H9 (cell line): ENCODE data around the gene ARHGAP9. TPM values are rescaled to one million over a fixed set of nuclear protein-coding genes. Genes with fewer than 3 reads are reported as not detected.

Experiments used
- DNase-seq: peaks from one replicate; pipeline ENCODE4 v3.0.0-alpha.2; 2017
- H2AFZ ChIP-seq: one replicate; pipeline ENCODE4 v1.6.1; 2013; ENCODE audit warnings: mild to moderate bottlenecking, low read length, control low read depth, moderate library complexity
- H2AK5ac ChIP-seq: 2 replicates; pipeline ENCODE4 v1.6.1; 2013; ENCODE audit warnings: low read length, control low read depth, mixed read lengths; ENCODE audit not compliant: insufficient read length
- H2BK120ac ChIP-seq: one replicate; pipeline ENCODE4 v1.6.1; 2013; ENCODE audit warnings: low read depth, mild to moderate bottlenecking, low read length, control low read depth, inconsistent platforms; ENCODE audit not compliant: poor library complexity, severe bottlenecking
- H2BK12ac ChIP-seq: 2 replicates; pipeline ENCODE4 v1.6.1; 2013; ENCODE audit warnings: low read length, control low read depth, mixed read lengths, low read depth; ENCODE audit not compliant: insufficient read length
- H2BK15ac ChIP-seq: 2 replicates; pipeline ENCODE4 v1.6.1; 2013; ENCODE audit warnings: low read depth, low read length, control low read depth
- H2BK20ac ChIP-seq: one replicate; pipeline ENCODE4 v1.6.1; 2013; ENCODE audit warnings: low read depth, mild to moderate bottlenecking, low read length, control low read depth, inconsistent platforms; ENCODE audit not compliant: poor library complexity, severe bottlenecking
- H2BK5ac ChIP-seq: 2 replicates; pipeline ENCODE4 v1.6.1; 2013; ENCODE audit warnings: low read length, control low read depth, mixed read lengths; ENCODE audit not compliant: insufficient read length
- H3K14ac ChIP-seq: 2 replicates; pipeline ENCODE4 v1.6.1; 2013; ENCODE audit warnings: low read length, control low read depth; ENCODE audit not compliant: insufficient read depth
- H3K18ac ChIP-seq: 2 replicates; pipeline ENCODE4 v1.6.1; 2013; ENCODE audit warnings: low read depth, mild to moderate bottlenecking, mixed read lengths, low read length, control low read depth; ENCODE audit not compliant: insufficient read length
- H3K23ac ChIP-seq: 2 replicates; pipeline ENCODE4 v1.6.1; 2013; ENCODE audit warnings: low read length, control low read depth, mixed read lengths, low read depth; ENCODE audit not compliant: insufficient read length
- H3K23me2 ChIP-seq: 2 replicates; pipeline ENCODE4 v1.6.1; 2013; ENCODE audit warnings: low read depth, mild to moderate bottlenecking, mixed read lengths, low read length, control low read depth; ENCODE audit not compliant: insufficient read length, poor library complexity, severe bottlenecking
- H3K27ac ChIP-seq: 2 replicates; pipeline ENCODE4 v1.5.1; 2013; ENCODE audit warnings: low read length, control low read depth, mixed read lengths, low read depth; ENCODE audit not compliant: insufficient read length
- H3K27me3 ChIP-seq: 2 replicates; pipeline ENCODE4 v1.6.1; 2013; ENCODE audit warnings: low read length, control low read depth, inconsistent platforms; ENCODE audit not compliant: insufficient read depth
- H3K4ac ChIP-seq: 2 replicates; pipeline ENCODE4 v1.6.1; 2013; ENCODE audit warnings: low read depth, mild to moderate bottlenecking, control low read depth, inconsistent platforms, low read length, moderate library complexity
- H3K4me1 ChIP-seq: 2 replicates; pipeline ENCODE4 v1.6.1; 2013; ENCODE audit warnings: low read length, control low read depth, inconsistent platforms; ENCODE audit not compliant: insufficient read depth
- H3K4me2 ChIP-seq: 2 replicates; pipeline ENCODE4 v1.6.1; 2013; ENCODE audit warnings: low read length, control low read depth, mixed read lengths; ENCODE audit not compliant: insufficient read length, insufficient read depth
- H3K56ac ChIP-seq: 2 replicates; pipeline ENCODE4 v1.6.1; 2013; ENCODE audit warnings: low read depth, mild to moderate bottlenecking, mixed read lengths, low read length, control low read depth; ENCODE audit not compliant: insufficient read length
- H3K79me1 ChIP-seq: 2 replicates; pipeline ENCODE4 v1.6.1; 2013; ENCODE audit warnings: low read depth, mild to moderate bottlenecking, moderate library complexity, low read length, control low read depth, inconsistent platforms; ENCODE audit not compliant: insufficient read depth, poor library complexity, severe bottlenecking
- H3K79me2 ChIP-seq: 2 replicates; pipeline ENCODE4 v1.6.1; 2013; ENCODE audit warnings: low read length, control low read depth, inconsistent platforms; ENCODE audit not compliant: insufficient read depth
- H3K9ac ChIP-seq: 2 replicates; pipeline ENCODE4 v1.6.1; 2013; ENCODE audit warnings: low read length, control low read depth, mixed read lengths; ENCODE audit not compliant: insufficient read length; ENCODE audit errors: extremely low read depth
- H3K9me3 ChIP-seq: one replicate; pipeline ENCODE4 v1.6.1; 2013; ENCODE audit warnings: low read depth, low read length, inconsistent platforms; ENCODE audit not compliant: control insufficient read depth
- H3T11ph ChIP-seq: one replicate; pipeline ENCODE4 v1.6.1; 2013; ENCODE audit warnings: mild to moderate bottlenecking, low read length, control low read depth, inconsistent platforms
- H4K20me1 ChIP-seq: one replicate; pipeline ENCODE4 v1.6.1; 2013; ENCODE audit not compliant: control insufficient read depth, insufficient read length, insufficient read depth
- H4K5ac ChIP-seq: 2 replicates; pipeline ENCODE4 v1.6.1; 2013; ENCODE audit warnings: low read depth, mild to moderate bottlenecking, mixed read lengths, low read length, control low read depth; ENCODE audit not compliant: insufficient read length
- H4K8ac ChIP-seq: replicated peaks from 2 replicates; pipeline ENCODE4 v1.6.1; 2013; ENCODE audit warnings: low read length, control low read depth, mixed read lengths, low read depth; ENCODE audit not compliant: insufficient read length
- H4K91ac ChIP-seq: 2 replicates; pipeline ENCODE4 v1.6.1; 2013; ENCODE audit warnings: low read depth, mild to moderate bottlenecking, moderate library complexity, mixed read lengths, low read length, control low read depth; ENCODE audit not compliant: insufficient read length
- H3K27ac Mint-ChIP-seq, 3 experiments: 2 replicates in 2 of 3; 3 replicates in 1 of 3; pipeline ENCODE4 v1.8.0; 2020 to 2021; ENCODE audit warnings: mixed read lengths in 3 of 3, mild to moderate bottlenecking in 1 of 3, moderate library complexity in 1 of 3
- H3K27me3 Mint-ChIP-seq: 2 replicates; pipeline ENCODE4 v1.8.0; 2021; ENCODE audit warnings: low read depth, mild to moderate bottlenecking, moderate library complexity, mixed read lengths
- H3K36me3 Mint-ChIP-seq, 3 experiments: 2 replicates in 2 of 3; 3 replicates in 1 of 3; pipeline ENCODE4 v1.8.0; 2020 to 2021; ENCODE audit warnings: low read depth in 3 of 3, mixed read lengths in 3 of 3; ENCODE audit not compliant: insufficient read depth in 1 of 3
- H3K4me1 Mint-ChIP-seq, 2 experiments: 2 replicates each; pipeline ENCODE4 v1.8.0; 2020; ENCODE audit warnings: mixed read lengths in 2 of 2
- H3K4me3 Mint-ChIP-seq, 2 experiments: 2 replicates in 1 of 2; 3 replicates in 1 of 2; pipeline ENCODE4 v1.8.0; 2020 to 2021; ENCODE audit warnings: mild to moderate bottlenecking in 2 of 2, mixed read lengths in 2 of 2, moderate library complexity in 1 of 2
- H3K9me3 Mint-ChIP-seq, 2 experiments: 2 replicates in 1 of 2; 3 replicates in 1 of 2; pipeline ENCODE4 v1.8.0; 2020; ENCODE audit warnings: mild to moderate bottlenecking in 2 of 2, mixed read lengths in 2 of 2, moderate library complexity in 1 of 2
- CTCF ChIP-seq: fragments of 200-600 bp; sonication (generic); conservative IDR thresholded peaks from 3 replicates; pipeline ENCODE4 v1.8.0; 2021; ENCODE audit warnings: antibody characterized with exemption, mild to moderate bottlenecking
- WGBS: extraction: QIAGEN DNeasy Blood & Tissue Kit; methylation state at CpG from one replicate; pipeline ENCODE4 v1.1.7; 2013; ENCODE audit warnings: missing lambda C conversion rate, low lambda C conversion rate, mixed read lengths; ENCODE audit not compliant: insufficient read length; ENCODE audit errors: extremely low coverage; 5-methylcytosine and 5-hydroxymethylcytosine counted together
- total RNA-seq: library from RNA; stranded (reverse); gene quantifications from 2 replicates; pipeline ENCODE4 v1.2.1, GENCODE V29; 2021

Gene ARHGAP9
- total RNA-seq, 1 experiment from 2014 or later: 3.7 TPM

GRCh38 chr12:57523706-57524614, 44.3 kb upstream of the ARHGAP9 start:
- H3K9me3 Mint-ChIP-seq: no peaks in the 10 kb centered on the region

More at GRCh38 chr12:57523706-57524614, 44.3 kb upstream of the ARHGAP9 start:
- Mint-ChIP-seq H3K27me3 (no peaks in the 10 kb centered on the region; the same call in 1 of the 2 replicates), H3K36me3 (peaks cover 11 to 38% (median 37%) of the 10 kb centered on the region in 3 experiments), H3K4me3 (peak overlapping the region; percentile 96), H3K27ac (peak overlapping the region in 2 of 3 experiments; percentile 95 to 97; a peak in 4 of 7 replicates), H3K4me1 (peaks cover 30 to 45% of the 10 kb centered on the region in 2 experiments)
- Histone ChIP-seq H3K4me2 (peak overlapping the region; percentile 97), H4K91ac (no peak overlapping the region), H3K27ac (no peak overlapping the region), H3K4ac (no peak overlapping the region), H2BK20ac (no peak overlapping the region), H3K56ac (no peak overlapping the region), H3K27me3 (no peaks in the 10 kb centered on the region), H3K18ac (no peak overlapping the region), H3K23me2 (peaks cover 22% of the 10 kb centered on the region), H4K20me1 (no peaks in the 10 kb centered on the region), H3K23ac (no peak overlapping the region), H3K79me1 (no peaks in the 10 kb centered on the region), H4K8ac (no peak overlapping the region), H2BK12ac (no peak overlapping the region), H3K9ac (peak overlapping the region; percentile 53), H2AK5ac (no peak overlapping the region), H2BK15ac (no peak overlapping the region), H3T11ph (no peak overlapping the region), H2BK5ac (no peak overlapping the region), H3K14ac (no peak overlapping the region), H2BK120ac (no peak overlapping the region), H3K9me3 (no peaks in the 10 kb centered on the region), H3K79me2 (no peaks in the 10 kb centered on the region), H4K5ac (no peak overlapping the region), H2AFZ (no peak overlapping the region), H3K4me1 (peaks cover 3% of the 10 kb centered on the region; the same call in 1 of the 2 replicates)
- DNase-seq: no peak
- no peak for TF ChIP-seq CTCF
- no CpG with 5 or more reads among the region's 14 CpGs for WGBS
